Stimulated activated CD4-positive, alpha-beta T cell treated with anti-CD3 and anti-CD28 coated beads, TNF-alpha, amount 100 ng/mL, for 48 hours (primary cell): ENCODE measurements around the gene TM6SF1.
"Not testable (repeated sequence)": the region's sequence is repeated elsewhere in the genome, so short reads cannot be mapped to it uniquely, and the experiment has no call there.

Source experiments
- DNase-seq, 3 donors: peaks; one replicate each; pipeline ENCODE4 v3.0.0-alpha.2; 2020; ENCODE audit warnings: low read depth in 3 of 3

Gene TM6SF1

GRCh38 chr15:83088876-83089275, 18.6 kb upstream of the TM6SF1 start:
- DNase-seq, result no peak

- DNase-seq, result no peak
Measured at GRCh38 chr15:83090465-83090864, 17.0 kb upstream of the TM6SF1 start.

- not testable (repeated sequence) for DNase-seq
Measured at GRCh38 chr15:83091965-83092308, 15.5 kb upstream of the TM6SF1 start.

- DNase-seq, result no peak
Measured at GRCh38 chr15:83092309-83092976, 15.0 kb upstream of the TM6SF1 start.

GRCh38 chr15:83094583-83094982, 12.9 kb upstream of the TM6SF1 start:
- DNase-seq, result no peak

- no peak for DNase-seq
Measured at GRCh38 chr15:83098079-83098478, 9.4 kb upstream of the TM6SF1 start.

GRCh38 chr15:83099290-83099689, 8.2 kb upstream of the TM6SF1 start:
- no peak for DNase-seq

- no peak for DNase-seq
Measured at GRCh38 chr15:83100097-83100646, 7.3 kb upstream of the TM6SF1 start.

GRCh38 chr15:83102346-83102745, 5.1 kb upstream of the TM6SF1 start:
- DNase-seq, result no peak

GRCh38 chr15:83104141-83104540, 3.3 kb upstream of the TM6SF1 start:
- no peak for DNase-seq

GRCh38 chr15:83105440-83105839, 2.0 kb upstream of the TM6SF1 start:
- DNase-seq, result no peak

- no peak for DNase-seq
Measured at GRCh38 chr15:83107841-83108181, 366 bp downstream of the TM6SF1 start.

GRCh38 chr15:83108266-83109219, 1.1 kb downstream of the TM6SF1 start:
- DNase-seq, result no peak

GRCh38 chr15:83109532-83109931, 2.1 kb downstream of the TM6SF1 start:
- no peak for DNase-seq

GRCh38 chr15:83110381-83110780, 2.9 kb downstream of the TM6SF1 start:
- no peak for DNase-seq

GRCh38 chr15:83111149-83111548, 3.7 kb downstream of the TM6SF1 start:
- no peak for DNase-seq

GRCh38 chr15:83112233-83112955, 4.9 kb downstream of the TM6SF1 start:
- DNase-seq, result no peak

- DNase-seq, result no peak
Measured at GRCh38 chr15:83112956-83113299, 5.5 kb downstream of the TM6SF1 start.

- no peak for DNase-seq
Measured at GRCh38 chr15:83113881-83114674, 6.6 kb downstream of the TM6SF1 start.

- DNase-seq, result no peak
Measured at GRCh38 chr15:83114856-83115255, 7.4 kb downstream of the TM6SF1 start.

- DNase-seq, result no peak
Measured at GRCh38 chr15:83115410-83115809, 8.0 kb downstream of the TM6SF1 start.
